Esophagus muscularis mucosa (tissue), 4 donors: ENCODE results near the gene ODF2.

Experiments used
- CTCF ChIP-seq, 3 experiments: fragments of 200-600 bp in 2 of 3; fragments of 450-650 bp in 1 of 3; sonication (generic) in 2 of 3; IDR thresholded peaks; one replicate each; pipeline ENCODE4 v1.5.1; 2017 to 2019; ENCODE audit warnings: antibody characterized with exemption in 3 of 3, mild to moderate bottlenecking in 2 of 3, moderate library complexity in 1 of 3
- EP300 ChIP-seq: sonication (generic); formaldehyde crosslinking; IDR thresholded peaks from one replicate; pipeline ENCODE4 v1.6.1; 2017; ENCODE audit warnings: antibody characterized with exemption
- POLR2A ChIP-seq: fragments of 450-650 bp; IDR thresholded peaks from one replicate; pipeline ENCODE4 v1.6.1; 2017; ENCODE audit warnings: antibody characterized with exemption, moderate library complexity, mild to moderate bottlenecking, low read depth
- POLR2AphosphoS5 ChIP-seq, 2 donors: sonication (generic); formaldehyde crosslinking; IDR thresholded peaks; one replicate each; pipeline ENCODE4 v1.6.1; 2017; ENCODE audit warnings: antibody characterized with exemption in 2 of 2

- TF ChIP-seq CTCF (IDR thresholded peaks at IDR 0.05) = no peak
- no peak for TF ChIP-seq POLR2A
- TF ChIP-seq POLR2AphosphoS5 (IDR thresholded peaks at IDR 0.05) = no peak
- TF ChIP-seq EP300 = no peak
These were observed 29.6 kb downstream of the ODF2 start for GRCh38 chr9:128485414-128485855.
